ENCODE measurements around the gene GPBP1.
"Not testable (repeated sequence)": the region's sequence is repeated elsewhere in the genome, so short reads cannot be mapped to it uniquely, and the experiment has no call there.

Gene GPBP1

DNA sequence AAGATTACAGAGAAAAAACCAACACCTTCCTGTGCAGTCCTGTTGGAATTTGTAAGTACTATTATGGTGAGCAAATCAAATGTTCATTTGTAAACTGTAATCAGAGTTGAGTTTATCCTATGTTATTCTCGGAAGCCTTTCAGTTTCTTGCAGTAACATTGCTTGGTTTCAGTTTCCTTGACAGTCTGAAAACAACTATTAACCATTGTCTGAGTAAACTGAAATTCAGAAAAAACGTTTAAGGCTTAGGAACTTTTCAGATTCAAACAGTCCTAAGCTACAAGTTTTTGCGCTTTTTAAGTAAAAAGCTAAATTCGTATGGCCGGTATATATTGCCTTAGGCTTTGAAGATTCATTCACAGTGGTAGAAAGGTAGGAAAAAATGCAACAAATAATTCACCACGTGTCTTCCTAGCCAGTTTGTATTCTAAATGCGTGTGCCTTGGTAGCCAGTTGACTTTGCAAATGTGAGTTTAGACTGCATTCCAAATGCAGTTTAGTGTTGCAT lies 2.5 kb downstream of the GPBP1 start:
- Histone ChIP-seq H2AFZ (no peak overlapping the region), H3K27ac (peak overlapping the region; percentile 99), H3K27me3 (ENCODE audit: control insufficient read depth, insufficient read depth, low read length) (no peaks in the 10 kb centered on the region), H3K9me3 (ENCODE audit: control insufficient read depth, low read length) (no peaks in the 10 kb centered on the region), H3K4me2 (ENCODE audit: low read length) (peak overlapping the region; percentile 82), H3K4me3 (ENCODE audit: low read depth, low read length) (peak overlapping the region; percentile 99), H3K4me1 (peaks cover 13% of the 10 kb centered on the region), H3K36me3 (ENCODE audit: control insufficient read depth, insufficient read depth, low read length) (no peaks in the 10 kb centered on the region), H3K9ac (no peak overlapping the region), H3K79me2 (peaks cover 49% of the 10 kb centered on the region)
- TF ChIP-seq, protein P1, sequence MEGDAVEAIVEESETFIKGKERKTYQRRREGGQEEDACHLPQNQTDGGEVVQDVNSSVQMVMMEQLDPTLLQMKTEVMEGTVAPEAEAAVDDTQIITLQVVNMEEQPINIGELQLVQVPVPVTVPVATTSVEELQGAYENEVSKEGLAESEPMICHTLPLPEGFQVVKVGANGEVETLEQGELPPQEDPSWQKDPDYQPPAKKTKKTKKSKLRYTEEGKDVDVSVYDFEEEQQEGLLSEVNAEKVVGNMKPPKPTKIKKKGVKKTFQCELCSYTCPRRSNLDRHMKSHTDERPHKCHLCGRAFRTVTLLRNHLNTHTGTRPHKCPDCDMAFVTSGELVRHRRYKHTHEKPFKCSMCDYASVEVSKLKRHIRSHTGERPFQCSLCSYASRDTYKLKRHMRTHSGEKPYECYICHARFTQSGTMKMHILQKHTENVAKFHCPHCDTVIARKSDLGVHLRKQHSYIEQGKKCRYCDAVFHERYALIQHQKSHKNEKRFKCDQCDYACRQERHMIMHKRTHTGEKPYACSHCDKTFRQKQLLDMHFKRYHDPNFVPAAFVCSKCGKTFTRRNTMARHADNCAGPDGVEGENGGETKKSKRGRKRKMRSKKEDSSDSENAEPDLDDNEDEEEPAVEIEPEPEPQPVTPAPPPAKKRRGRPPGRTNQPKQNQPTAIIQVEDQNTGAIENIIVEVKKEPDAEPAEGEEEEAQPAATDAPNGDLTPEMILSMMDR (IDR thresholded peaks at IDR 0.05) = no peak

DNA sequence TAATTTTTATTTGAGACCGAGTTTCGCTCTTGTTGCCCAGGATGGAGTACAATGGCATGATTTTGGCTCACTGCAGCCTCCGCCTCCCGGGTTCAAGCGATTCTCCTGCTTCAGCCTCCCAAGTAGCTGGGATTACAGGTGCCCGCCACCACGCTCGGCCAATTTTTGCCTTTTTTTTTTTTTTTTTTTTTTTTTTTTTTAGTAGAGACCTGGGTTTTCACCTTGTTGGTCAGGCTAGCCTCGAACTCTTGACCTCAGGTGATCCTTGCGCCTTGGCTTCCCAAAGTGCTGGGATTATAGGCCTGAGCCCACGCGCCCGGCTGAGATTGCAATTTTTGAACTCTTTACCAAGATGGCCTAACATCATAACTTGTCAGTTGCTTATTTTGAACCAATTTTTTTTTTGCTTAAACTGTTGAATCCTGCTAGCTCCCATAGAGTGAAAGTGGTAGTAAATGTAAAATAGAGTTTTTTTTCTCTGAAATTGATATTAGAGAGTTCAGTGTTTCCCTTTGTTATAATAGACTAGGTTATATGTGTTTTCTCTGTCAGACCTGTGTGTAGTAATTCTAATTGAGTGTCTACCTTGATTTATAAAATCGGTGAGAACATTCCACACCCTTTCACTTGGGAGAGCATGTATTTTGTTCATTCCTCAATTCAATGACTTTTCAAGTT lies 3.8 kb downstream of the GPBP1 start:
- Histone ChIP-seq H3K4me2 (ENCODE audit: low read length) (peak overlapping the region; percentile 82), H3K4me1 (peaks cover 13% of the 10 kb centered on the region), H3K79me2 (peaks cover 60% of the 10 kb centered on the region), H3K9ac (no peak overlapping the region), H3K36me3 (ENCODE audit: control insufficient read depth, insufficient read depth, low read length) (no peaks in the 10 kb centered on the region), H3K27me3 (ENCODE audit: control insufficient read depth, insufficient read depth, low read length) (no peaks in the 10 kb centered on the region), H3K27ac (peak overlapping the region; percentile 99), H3K4me3 (ENCODE audit: low read depth, low read length) (peak overlapping the region; percentile 38), H3K9me3 (ENCODE audit: control insufficient read depth, low read length) (no peaks in the 10 kb centered on the region), H2AFZ (no peak overlapping the region)
- TF ChIP-seq, protein P1 (IDR thresholded peaks at IDR 0.05) = no peak

DNA sequence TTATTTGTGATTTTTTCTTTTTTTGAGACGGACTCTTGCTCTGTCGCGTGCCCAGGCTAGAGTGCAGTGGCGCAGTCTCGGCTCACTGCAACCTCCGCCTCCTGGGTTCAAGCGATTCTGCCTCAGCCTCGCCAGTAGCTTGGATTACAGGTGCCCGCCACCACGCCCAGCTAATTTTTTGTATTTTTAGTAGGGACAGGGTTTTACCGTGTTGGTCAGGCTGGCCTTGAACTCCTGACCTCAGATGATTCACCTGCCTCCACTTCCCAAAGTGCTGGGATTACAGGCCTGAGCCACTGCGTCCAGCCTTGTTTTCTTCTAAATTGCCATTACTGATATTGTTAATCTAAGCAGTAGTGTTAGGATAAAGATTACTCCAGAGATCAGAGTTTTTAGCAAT lies 4.4 kb downstream of the GPBP1 start:
- not testable (repeated sequence) for H3K36me3 ChIP-seq (ENCODE audit: control insufficient read depth, insufficient read depth, low read length); H3K9ac ChIP-seq; H3K27ac ChIP-seq; H3K27me3 ChIP-seq (ENCODE audit: control insufficient read depth, insufficient read depth, low read length); H2AFZ ChIP-seq; H3K9me3 ChIP-seq (ENCODE audit: control insufficient read depth, low read length)
- peak overlapping the region; percentile 38 for H3K4me3 ChIP-seq (ENCODE audit: low read depth, low read length)
- peaks cover 66% of the 10 kb centered on the region for H3K79me2 ChIP-seq
- peak overlapping the region; percentile 64 for H3K4me2 ChIP-seq (ENCODE audit: low read length)
- H3K4me1 ChIP-seq = peaks cover 13% of the 10 kb centered on the region

DNA sequence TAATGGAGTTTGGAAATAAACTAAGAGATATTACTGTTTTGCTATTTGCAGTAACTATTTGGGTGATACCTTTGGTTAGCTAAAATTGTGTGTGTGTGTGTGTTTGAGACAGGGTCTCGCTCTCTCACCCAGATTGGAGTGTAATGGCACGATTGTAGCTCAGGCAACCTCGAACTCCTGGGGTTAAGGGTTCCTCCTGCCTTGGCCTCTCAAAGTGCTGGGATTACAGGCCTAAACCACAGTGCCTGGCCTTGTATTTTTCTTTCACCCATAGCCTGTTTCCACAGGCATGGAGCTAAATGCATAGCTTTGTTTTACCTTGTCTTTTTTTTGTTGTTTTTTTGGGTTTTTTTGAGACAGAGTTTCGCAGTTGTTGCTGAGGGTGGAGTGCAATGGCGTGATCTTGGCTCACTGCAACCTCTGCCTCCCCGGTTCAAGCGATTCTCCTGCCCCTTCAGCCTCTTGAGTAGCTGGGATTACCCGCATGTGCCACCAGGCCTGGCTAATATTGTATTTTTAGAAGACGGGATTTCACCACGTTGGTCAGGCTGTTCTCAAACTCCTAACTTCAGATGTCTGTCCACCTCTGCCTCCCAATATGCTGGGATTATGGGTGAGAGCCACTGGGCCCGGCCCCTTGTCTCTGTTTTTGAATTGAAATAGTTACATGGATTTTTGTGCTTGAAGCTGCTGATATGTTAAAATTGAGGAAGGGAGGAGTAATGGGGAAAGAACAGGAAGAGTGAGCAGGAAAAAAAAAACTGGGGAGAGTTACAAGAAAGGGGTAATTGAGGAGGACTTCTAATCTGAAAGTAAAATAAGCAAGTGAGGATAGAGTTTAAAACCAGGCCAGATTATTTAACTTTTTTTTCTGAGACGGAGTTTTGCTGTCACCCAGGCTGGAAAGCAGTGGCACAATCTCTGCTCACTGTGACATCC lies 5.7 kb downstream of the GPBP1 start:
- no peaks in the 10 kb centered on the region for H3K27me3 ChIP-seq (ENCODE audit: control insufficient read depth, insufficient read depth, low read length)

More for the DNA sequence above, 5.7 kb downstream of the GPBP1 start:
- Histone ChIP-seq H3K4me2 (ENCODE audit: low read length) (peak overlapping the region; percentile 64), H3K27ac (peak overlapping the region; percentile 15), H3K36me3 (ENCODE audit: control insufficient read depth, insufficient read depth, low read length) (no peaks in the 10 kb centered on the region), H3K79me2 (peaks cover 74% of the 10 kb centered on the region), H2AFZ (no peak overlapping the region), H3K9me3 (ENCODE audit: control insufficient read depth, low read length) (no peaks in the 10 kb centered on the region), H3K4me1 (peaks cover 13% of the 10 kb centered on the region), H3K9ac (no peak overlapping the region), H3K4me3 (ENCODE audit: low read depth, low read length) (peak overlapping the region; percentile 31)
- TF ChIP-seq, protein P1 (IDR thresholded peaks at IDR 0.05) = no peak

Data from parathyroid adenoma (tissue), 2 donors.